Occipital lobe (tissue), 2 donors: ENCODE results near the gene FLNB. TPM values are rescaled to one million over a fixed set of nuclear protein-coding genes. Genes with fewer than 3 reads are reported as not detected.

Source experiments
- DNase-seq: peaks from one replicate; lab custom pipeline; 2025; lab: John Stamatoyannopoulos, UW
- total RNA-seq: library from RNA; depleted of rRNA; stranded (reverse); fragments of >200 nt; gene quantifications from one replicate; pipeline ENCODE4 v1.2.3, GENCODE V29; 2014

The FLNB gene
- total RNA-seq, 1 donor from 2014 or later: 27.6 TPM

DNA sequence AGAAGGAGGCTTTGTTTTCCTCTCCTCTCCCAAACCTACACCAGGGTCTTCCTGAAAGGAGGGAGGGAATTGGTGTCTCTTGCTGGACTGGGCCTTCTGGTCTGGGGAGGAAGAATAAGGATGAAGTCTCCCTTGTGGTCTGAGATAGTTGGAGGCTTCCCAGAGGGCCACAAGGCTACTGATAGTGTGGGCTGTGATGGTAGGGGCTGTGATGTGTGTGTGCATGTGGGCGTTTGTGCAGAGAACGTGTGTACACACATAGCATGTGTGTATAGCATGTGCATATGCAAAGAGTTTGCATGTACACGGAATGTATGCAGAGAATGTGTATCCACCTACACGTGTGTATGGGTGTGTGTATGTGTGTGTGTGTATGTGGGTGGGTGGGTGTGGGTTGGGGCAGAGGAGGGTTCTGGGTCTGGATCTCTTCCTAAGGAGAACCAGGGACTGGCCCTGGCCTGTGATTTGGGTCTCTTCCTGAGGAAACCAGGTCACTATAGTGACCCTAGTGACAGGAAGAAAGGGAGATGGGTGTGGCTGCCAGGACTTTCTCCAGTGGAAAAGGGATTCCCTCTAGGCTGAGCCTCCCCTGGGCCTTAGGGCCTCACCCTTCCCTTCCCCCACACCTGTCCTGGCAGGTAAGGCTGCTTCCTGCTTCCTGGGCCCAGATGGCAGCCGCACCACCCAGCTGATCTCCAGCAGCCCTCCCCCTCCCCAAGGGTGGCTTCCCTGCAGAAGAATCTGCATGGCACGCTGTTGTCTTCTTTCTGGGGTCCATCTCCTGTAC lies 1.7 kb downstream of the FLNB start:
- no peak for DNase-seq

DNA sequence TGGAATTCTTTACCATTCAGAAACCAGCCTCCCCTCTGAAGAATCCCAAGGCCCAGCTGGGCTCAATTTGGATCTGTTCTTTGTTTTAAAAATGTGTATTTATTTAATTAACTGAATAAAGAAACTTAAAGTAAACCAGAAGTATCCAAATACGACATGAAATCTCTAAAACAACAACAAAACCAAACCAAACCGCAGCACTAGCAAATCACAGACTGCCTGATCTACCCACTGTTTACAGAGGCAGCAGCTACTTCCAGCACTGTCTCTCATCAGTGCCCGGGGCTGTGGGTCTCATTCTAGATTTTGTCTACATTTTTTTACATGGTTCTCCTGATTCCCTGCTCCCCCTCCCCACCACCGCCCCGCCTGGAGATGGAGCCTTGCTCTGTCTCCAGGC lies 2.3 kb downstream of the FLNB start:
- no peak for DNase-seq

DNA sequence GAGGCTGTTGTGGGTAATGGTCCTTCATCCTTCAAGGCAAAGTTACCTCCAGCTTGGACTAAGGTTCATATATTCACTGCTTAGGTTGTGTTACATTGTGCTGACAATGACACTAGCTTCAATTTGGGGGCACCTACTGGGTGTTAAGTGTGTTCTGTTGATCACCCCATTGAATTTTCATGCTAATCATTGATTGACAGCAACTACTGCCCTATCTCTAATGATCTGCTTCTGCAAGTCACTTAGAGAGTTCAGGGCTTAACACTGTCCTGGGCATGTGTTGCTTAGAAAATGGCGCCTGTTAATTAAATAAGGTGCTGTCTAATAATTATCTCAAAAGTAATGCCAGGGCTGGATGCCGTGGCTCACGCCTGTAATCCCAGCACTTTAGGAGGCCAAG lies 3.4 kb downstream of the FLNB start:
- DNase-seq: no peak

DNA sequence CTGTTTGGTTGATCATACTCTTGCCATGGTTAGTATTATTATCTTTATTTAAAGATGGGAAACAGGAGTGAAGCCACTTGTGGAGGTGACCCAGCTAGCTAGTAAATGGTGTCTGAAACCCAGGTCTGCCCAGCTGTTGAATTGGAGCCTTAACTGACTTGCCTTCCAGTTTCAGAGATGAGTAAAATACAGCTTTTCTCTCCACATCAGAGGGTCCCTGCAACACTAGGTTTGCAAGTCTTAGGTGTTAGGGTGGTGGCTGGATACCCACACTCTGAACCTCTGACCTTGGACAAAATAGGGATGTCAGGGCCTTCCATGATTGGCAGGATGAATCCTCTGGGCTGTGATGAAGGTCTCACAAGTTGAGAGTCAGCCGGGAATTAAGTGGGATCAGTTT lies 4.1 kb downstream of the FLNB start:
- DNase-seq: no peak

DNA sequence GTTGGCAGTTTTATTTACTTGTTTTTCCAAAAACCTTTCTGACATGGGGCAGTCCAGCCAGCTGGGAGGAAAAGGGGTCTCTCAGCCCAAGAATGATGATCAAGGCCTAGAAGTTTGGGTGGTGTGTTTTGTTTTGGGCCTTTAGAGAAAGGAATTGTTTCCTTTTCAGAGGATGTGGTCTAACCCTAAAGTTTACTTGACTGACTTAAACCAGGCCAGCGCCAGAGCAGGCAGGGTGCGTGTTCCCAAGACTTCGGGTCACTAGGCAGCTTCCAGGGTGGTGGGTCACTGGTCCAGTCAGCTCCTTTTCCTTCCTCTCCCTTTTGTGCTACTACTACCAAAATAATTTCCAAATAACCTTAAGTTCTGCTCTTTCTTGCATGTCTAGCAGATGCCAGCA lies 4.9 kb downstream of the FLNB start:
- no peak for DNase-seq

DNA sequence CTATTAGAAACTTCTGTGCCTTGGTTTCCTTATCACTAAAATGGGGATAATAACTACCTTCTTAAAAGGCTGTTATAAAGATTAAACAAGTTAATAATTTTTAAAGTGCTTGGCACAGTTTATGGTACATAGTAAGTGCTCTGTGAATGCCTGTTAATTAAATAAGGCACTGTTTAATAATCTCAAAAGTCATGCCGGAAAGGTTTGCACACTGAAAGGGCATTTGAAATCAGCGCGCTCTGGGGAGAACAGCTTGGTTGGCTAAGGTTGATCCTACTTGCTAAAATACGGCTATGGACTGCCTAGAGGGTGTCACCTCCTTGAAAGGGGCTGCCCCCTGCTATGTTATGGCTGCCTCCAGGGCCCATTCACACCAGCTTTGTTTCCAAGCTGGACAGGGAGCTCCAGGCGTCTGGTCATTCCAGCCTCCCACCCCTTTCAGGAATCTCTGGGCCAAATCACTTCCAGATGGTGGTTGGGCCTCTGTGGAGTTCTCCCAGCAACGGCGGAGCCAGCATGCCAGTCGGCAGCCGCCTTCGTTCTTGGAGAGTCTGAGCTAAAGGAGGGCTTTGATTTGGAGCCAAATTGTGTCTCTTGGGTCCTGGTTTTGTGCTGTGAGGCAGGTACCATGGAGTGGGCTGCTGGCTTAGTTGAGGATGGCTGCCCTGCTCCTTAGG lies 5.9 kb downstream of the FLNB start:
- peak; percentile 21 for DNase-seq

DNA sequence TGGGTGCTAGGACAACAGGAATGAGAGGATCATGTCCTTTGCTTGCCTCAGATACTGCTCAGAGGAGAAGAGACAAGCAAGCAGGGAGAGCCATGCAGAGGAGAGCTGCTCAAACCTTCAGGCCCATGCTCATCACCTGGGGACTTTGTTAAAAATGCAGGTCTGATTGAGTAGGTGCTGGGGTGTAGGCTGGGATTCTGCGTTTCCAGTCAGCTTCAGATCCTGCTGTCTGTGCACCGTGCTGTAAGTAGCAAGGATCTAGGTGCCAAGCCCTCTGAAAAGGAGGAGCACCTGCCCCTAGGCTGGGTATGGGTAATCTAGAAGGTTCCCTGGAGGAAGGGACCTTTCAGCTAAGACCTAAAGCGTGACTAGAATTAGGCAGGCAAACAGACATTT lies 7.3 kb downstream of the FLNB start:
- DNase-seq: no peak

DNA sequence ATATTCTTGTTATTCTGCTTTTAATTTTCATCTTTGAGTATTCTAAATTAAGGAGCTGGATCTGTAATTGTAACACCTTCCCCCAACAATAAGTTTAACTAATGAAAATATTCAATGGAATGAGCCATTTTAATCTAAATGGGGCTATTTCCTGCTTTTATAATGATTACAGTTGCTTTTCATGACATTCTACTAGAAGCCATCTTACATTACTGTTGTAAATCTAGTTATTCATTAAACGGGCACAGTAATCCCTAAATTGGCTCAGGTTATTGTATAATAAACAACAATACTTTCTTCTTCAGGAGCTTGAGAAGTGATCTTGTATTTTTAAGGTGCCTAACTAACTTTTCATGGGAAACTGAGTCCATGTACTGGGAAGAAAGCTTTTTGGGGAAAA lies 8.5 kb downstream of the FLNB start:
- DNase-seq: no peak

DNA sequence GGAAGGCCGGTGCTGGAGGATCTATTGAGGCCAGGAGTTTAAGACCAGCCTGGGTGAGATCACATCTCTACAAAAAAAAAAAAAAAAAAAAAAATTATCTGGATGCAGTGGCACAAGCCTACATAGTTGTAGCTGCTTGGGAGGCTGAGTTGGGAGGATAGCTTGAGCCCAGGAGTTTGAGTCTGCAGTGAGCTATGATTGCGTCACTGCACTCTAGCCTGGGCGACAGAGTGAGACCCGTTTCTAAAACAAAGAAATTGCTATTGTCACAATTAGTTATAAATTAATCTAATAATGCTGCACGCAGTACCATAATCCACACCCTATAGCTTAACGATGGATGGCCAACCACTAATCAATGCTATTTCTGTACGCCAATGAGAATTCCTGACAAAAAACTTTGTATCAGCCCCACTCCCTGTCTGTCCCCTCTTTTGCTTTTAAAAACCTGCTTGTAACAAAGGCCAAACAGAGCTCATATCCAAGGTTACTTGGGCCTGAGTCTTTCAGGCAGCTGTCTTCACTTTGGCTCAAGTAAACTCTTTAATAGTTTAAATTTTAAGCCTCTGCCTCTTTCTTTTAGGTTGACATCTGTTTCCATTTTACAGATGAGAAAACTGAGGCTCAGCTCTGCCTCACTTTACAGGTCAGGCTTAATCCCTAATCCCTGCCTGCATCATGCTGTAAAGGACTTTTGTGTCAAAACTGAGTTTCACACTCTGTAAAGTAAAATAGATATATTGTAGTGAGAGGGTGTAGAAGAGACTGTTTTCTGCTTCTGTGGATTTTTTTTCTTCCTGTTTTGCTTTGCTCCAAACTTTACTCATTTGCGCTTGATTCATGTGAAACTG lies 10.9 kb downstream of the FLNB start:
- no peak for DNase-seq

DNA sequence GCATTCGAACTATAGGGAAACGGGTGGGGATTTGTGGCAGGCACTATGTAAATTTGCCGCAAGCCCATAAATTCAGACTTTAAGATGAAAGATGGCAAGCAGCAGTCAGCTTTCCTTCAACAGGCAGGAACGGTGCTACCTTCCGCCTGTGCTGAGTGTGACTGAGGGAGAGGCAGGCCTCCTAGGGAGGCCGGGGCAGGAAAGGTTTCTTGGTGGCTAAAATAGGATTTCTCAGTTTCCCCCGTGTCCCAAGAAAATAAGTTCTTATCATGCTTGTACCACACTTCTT lies 12.5 kb downstream of the FLNB start:
- DNase-seq: no peak

DNA sequence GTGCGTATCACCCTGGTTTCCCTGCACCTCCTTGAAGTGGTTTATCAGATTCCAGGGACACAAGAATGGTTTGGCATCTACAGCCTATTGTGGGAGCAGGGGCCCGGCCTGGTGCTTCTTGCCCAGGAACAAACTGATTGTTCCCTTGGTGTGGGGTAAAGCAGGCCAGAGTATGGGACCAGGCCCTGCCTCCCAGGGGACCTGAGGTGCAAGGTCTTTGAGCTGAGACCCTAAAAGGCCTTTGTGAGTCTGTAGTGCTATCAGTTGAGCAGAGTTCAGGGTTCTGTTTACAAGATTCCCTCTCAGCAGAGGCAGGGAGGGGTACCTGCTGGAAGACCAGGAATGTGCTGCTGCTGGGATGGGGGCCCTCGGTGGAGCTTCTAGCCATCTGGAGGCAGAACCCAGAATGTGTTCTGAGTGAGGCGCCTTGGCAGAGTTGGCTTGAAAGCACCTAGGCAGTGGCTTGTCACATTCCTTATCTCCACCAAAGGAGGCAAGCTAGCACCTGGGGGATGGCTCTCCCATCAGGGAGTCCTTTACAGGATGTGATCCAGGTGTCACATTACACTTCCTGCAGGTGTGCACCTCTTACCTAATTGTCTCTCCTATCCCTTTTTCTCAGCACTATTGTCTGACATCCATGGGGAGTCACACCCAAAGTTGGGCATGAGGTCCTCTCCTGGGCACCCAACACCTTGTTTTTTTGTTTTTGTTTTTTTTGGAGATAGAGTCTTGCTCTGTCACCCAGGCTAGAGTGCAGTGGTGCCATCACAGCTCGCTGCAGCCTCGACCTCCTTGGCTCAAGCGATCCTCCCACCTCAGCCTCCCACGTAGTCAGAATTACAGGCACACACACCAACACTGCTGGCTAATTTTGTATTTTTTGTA lies 13.1 kb downstream of the FLNB start:
- no peak for DNase-seq

DNA sequence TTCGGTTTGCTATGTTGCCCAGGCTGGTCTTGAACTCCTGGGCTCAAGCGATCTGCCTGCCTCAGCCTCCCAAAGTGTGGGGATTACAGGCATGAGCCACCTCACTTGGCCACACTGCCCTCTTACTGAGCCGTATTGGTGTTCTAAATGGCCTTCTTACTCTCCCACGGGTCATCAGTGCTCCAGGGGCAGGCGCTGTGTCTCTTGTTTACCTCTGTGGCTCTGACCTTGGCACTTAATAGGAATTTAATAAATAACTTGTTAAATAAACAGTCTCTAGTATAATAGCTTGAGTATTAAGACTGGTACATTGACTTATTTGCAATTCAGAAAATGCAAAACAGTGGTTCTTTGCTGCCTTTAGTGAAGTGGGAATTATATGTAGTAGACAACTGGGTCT lies 13.7 kb downstream of the FLNB start:
- no peak for DNase-seq

DNA sequence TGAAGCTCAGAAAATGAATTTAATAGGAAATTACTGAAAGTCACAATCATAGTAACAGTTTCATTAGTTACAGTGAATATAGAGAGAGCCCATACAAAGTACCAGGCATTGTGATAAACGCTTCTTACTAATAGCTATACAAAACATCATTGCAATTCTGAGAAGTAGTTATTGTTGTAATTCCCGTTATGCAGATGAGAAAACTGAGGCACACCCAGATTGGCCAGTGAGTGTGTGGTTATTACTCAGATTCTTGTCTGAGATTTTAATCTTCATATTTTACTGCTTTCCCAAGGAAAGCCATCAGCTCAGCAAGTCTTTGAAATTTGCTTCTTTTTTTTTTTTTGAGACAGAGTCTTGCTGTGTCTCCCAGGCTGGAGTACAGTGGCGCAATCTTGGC lies 14.3 kb downstream of the FLNB start:
- DNase-seq: no peak

DNA sequence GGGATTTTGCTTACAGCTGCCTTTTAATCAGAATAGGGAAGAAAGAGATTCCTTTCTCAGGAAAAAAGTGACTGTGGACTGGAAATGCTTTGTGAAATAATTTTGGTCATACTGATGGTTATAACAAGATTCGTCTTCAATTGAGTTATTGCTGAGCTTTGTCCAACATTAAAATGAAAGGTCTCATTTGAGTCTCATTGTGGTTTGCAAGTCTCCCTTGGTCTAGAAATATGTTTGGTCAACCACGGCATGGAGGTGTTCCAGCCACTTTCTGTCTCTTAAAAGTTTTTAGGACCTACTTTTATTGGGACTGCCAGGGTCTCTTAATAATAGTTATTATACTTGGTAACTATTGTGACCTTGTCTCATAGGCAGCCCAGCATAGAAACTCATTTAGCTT lies 15.3 kb downstream of the FLNB start:
- DNase-seq: no peak

DNA sequence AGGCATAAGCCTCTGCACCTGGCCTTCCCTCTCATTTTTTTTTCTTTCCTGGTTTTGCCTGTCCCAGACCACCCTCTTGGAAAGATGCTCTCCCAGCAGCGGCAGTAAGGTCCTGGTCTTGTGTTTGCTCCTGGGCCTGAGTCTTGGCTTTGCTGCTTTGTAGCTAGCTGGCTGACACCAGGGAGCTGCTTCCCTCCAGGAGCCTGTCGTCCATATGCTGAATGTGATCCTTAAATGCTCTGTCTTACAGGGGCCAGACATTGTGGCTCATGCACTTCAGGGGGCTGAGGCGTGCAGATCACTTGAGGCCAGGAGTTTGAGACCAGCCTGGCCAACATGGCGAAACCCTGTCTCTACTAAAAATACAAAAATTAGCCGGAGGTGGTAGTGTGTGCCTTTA lies 17.2 kb downstream of the FLNB start:
- DNase-seq: no peak

DNA sequence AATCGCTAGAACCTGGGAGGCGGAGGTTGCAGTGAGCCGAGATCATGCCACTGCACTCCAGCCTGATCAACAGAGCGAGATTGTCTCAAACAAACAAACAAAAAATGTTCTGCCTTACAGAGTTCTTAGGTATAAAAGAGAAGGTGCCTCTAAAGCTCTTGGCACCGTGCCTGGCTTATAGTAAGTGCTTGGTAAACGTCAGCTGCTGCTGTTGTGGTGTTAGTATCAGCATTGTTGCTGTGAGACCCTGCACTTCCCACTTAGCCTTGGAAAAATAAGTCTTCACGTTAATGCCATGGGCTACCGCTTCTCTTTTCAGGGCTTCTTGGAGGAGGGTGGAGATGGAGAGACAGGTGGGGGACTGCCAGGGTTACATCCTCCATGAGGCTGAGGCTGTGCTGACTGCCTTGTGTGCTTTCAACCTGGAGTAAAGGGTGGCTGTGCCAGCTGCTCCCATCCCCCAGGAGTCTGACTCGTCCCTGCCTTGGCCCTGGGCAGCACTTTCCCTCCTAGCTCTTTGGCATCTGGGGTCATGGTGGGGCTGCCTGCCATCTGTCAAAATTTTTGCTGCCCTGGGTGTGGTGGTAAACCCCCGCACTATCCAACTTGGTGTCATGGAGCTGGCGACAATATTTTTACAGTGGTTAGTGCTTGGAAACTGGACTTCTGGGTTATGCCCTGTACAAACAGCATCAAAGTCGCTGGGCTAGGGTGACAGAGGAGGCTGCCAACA lies 17.8 kb downstream of the FLNB start:
- DNase-seq: no peak

DNA sequence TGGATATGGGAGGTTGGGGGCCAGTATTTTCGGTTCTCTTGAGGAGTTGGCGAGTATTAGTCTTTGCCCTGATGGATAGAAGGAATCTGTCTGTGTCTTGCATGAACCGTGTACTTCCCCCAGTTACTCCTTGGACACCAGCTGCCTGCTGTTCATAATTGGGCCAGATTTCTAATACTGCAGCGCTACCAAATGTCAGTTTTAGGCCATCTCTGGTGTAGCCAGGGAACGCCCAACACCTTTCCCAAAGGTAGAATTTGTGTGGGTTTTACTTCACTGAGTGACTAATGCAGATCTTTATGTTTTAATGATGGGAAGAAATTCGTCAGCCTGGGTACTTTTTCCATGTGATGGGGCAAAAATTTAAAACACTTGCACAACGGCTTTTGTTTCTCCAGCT lies 18.4 kb downstream of the FLNB start:
- DNase-seq: no peak

DNA sequence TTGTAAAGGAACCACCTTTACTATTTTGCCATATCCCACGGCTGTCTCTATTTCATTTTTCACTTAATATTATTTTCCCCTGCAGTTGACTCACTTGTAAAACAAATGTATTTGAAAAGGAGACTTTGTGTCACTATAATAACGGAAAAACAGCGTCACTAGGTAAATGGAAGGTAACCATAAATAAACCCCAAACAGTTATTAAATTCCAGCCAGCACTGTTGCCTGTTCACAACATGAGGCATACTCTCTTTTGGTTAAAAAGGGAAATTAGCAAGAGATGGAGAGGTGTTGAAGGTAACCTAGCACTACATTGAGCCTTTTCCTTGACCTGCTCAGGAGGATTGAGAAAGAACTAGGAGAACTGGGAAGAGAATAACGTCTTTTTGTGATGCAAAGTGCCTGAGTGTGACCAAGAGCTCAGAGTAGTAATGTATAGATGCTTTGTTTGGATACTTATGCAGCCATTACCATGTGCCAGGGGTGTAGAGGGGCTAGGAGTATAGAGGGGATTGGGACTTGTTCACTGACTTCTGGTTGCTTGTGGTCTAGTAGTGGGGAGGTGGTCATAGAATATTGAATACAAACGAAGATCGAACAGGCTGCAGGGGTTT lies 19.6 kb downstream of the FLNB start:
- no peak for DNase-seq

DNA sequence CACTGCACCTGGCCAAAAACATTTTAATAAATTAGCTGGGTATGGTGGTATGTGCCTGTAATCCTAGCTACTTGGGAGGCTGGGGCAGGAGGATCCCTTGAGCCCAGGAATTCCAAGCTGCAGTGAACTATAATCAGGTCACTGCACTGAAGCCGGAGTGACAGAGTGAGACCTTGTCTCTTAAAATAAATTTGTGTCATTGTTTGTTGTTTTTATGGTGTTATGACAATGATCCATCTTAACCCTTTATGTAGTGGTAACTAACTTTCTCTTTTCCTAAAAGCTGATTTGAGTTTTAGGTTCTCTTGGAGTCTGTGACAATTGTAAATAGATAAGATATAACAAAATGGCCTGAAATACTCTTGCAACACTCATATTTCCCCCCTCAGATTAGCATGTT lies 20.7 kb downstream of the FLNB start:
- DNase-seq: no peak

DNA sequence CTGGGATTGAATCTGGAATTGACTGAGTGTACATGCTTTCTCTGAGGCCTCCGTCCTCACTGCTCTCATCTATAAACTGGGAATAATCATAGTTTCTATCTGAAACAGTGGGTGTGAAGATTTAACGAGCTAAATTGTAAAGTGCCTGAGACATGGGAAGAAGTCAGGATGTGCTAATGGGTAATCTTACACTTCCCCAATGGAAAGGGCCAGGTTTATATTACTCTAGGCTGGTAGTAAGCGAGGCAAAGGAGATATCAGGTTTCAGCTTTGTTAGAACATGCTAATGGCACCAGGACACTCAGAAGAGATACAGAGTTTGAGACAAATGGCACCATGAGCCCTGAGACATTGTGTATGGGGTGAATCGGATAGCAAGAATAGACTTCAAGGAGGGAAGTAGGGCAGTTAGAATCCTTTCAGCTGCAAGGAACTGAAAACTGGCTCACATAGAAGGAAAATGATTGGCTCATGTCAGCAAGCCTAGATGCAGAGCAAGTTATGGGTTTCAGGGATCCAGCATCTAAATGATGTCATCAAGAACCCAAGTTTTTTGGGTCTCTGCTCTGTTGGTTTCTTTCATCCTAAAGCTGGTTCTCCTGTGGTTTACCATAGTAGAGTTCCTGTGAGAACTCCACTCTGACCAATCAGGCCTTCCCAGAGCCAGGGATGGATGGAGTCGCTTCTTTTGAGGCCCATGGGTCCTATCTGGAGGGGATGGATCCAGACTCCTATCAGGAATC lies 21.8 kb downstream of the FLNB start:
- DNase-seq: no peak
